RWPE2 (cell line): ENCODE data around the gene RASD2.

ENCODE experiments used
- ATAC-seq: fragments of 200-7000 bp; cut with Tn5 transposase; 3 replicates; pipeline ENCODE4 v1.9.1; 2021; ENCODE audit warnings: low read depth
- DNase-seq: peaks from one replicate; pipeline ENCODE4 v3.0.0-alpha.2; 2020; ENCODE audit warnings: low spot score
- H3K27ac ChIP-seq: fragments of 450-650 bp; 2 replicates; pipeline ENCODE4 v1.5.1; 2017; ENCODE audit warnings: mild to moderate bottlenecking; ENCODE audit not compliant: poor library complexity, severe bottlenecking
- H3K27me3 ChIP-seq: fragments of 250-450 bp; sonication (Bioruptor Pico); 2 replicates; pipeline ENCODE4 v1.5.1; 2021; ENCODE audit warnings: mild to moderate bottlenecking, moderate library complexity; ENCODE audit not compliant: insufficient read depth, poor library complexity, severe bottlenecking
- H3K36me3 ChIP-seq: fragments of 250-450 bp; sonication (Bioruptor Pico); 2 replicates; pipeline ENCODE4 v1.5.1; 2020; ENCODE audit warnings: low read depth, mild to moderate bottlenecking, moderate library complexity
- H3K4me1 ChIP-seq: fragments of 250-450 bp; sonication (Bioruptor Pico); 2 replicates; pipeline ENCODE4 v1.5.1; 2021; ENCODE audit warnings: mild to moderate bottlenecking, moderate library complexity; ENCODE audit not compliant: insufficient read depth, poor library complexity, severe bottlenecking
- H3K4me3 ChIP-seq: fragments of 250-450 bp; sonication (Bioruptor Pico); 2 replicates; pipeline ENCODE4 v1.5.1; 2021; ENCODE audit warnings: mild to moderate bottlenecking, moderate library complexity; ENCODE audit not compliant: severe bottlenecking
- H3K9me3 ChIP-seq: fragments of 250-450 bp; sonication (Bioruptor Pico); 2 replicates; pipeline ENCODE4 v1.5.1; 2021; ENCODE audit warnings: mild to moderate bottlenecking, moderate library complexity; ENCODE audit not compliant: severe bottlenecking
- CTCF ChIP-seq: fragments of 450-650 bp; IDR thresholded peaks from one replicate; pipeline ENCODE4 v1.5.1; 2017; ENCODE audit warnings: mild to moderate bottlenecking, moderate library complexity; ENCODE audit not compliant: poor library complexity, severe bottlenecking

RASD2 gene

GRCh38 chr22:35496768-35497312, 43.8 kb upstream of the RASD2 start:
- H3K27me3 ChIP-seq = peaks cover 4% of the 10 kb centered on the region
- DNase-seq (no peak), ATAC-seq (no peak)
- no peak overlapping the region for H3K4me3 ChIP-seq
- no peaks in the 10 kb centered on the region for H3K9me3 ChIP-seq
- H3K27ac ChIP-seq = no peak overlapping the region
- TF ChIP-seq CTCF = no peak
- no peaks in the 10 kb centered on the region for H3K4me1 ChIP-seq
- no peaks in the 10 kb centered on the region for H3K36me3 ChIP-seq

GRCh38 chr22:35498026-35498800, 42.4 kb upstream of the RASD2 start:
- Histone ChIP-seq H3K4me3 (no peak overlapping the region), H3K9me3 (no peaks in the 10 kb centered on the region), H3K27me3 (peaks cover 4% of the 10 kb centered on the region), H3K36me3 (no peaks in the 10 kb centered on the region), H3K27ac (no peak overlapping the region), H3K4me1 (no peaks in the 10 kb centered on the region)
- TF ChIP-seq CTCF = no peak
- no peak for DNase-seq
- no peak for ATAC-seq

- Histone ChIP-seq H3K4me3 (no peak overlapping the region), H3K36me3 (no peaks in the 10 kb centered on the region), H3K4me1 (no peaks in the 10 kb centered on the region), H3K27ac (no peak overlapping the region), H3K27me3 (peaks cover 4% of the 10 kb centered on the region), H3K9me3 (no peaks in the 10 kb centered on the region)
- TF ChIP-seq CTCF = no peak
- ATAC-seq (no peak), DNase-seq (no peak)
Measured at GRCh38 chr22:35502836-35503235, 37.8 kb upstream of the RASD2 start.

GRCh38 chr22:35505399-35506258, 35.0 kb upstream of the RASD2 start:
- DNase-seq (no peak), ATAC-seq (no peak)
- no peak for TF ChIP-seq CTCF
- Histone ChIP-seq H3K27me3 (no peaks in the 10 kb centered on the region), H3K9me3 (no peaks in the 10 kb centered on the region), H3K36me3 (no peaks in the 10 kb centered on the region), H3K4me1 (no peaks in the 10 kb centered on the region), H3K27ac (no peak overlapping the region), H3K4me3 (no peak overlapping the region)
